IPS-NIHi7 (cell line): Measurements from ENCODE around the gene AQP12B.

Source experiments
- DNase-seq: peaks from one replicate; pipeline ENCODE4 v3.0.0; 2012; ENCODE audit warnings: mixed read lengths; ENCODE audit errors: extremely low spot score

The AQP12B gene

DNA sequence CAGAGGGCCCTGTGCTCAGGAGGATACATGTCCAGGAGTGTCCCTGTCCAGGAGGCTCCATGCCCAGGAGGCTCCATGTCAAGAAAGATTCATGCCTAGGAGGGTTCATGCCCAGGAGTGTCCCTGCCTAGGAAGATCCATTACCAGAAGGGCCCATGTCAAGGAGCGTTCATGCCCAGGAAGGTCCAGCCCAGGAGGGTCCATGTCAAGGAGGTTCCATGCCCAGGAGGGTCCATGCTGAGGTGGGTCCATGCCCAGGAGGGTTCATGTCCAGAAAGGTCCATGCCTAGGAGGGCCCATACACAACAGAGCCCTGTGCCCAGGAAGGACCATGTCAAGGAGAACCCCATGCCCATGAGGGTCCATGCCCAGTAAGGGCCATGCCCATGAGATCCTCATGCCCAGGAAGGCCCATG, 50.4 kb downstream of the AQP12B start:
- no peak for DNase-seq

DNA sequence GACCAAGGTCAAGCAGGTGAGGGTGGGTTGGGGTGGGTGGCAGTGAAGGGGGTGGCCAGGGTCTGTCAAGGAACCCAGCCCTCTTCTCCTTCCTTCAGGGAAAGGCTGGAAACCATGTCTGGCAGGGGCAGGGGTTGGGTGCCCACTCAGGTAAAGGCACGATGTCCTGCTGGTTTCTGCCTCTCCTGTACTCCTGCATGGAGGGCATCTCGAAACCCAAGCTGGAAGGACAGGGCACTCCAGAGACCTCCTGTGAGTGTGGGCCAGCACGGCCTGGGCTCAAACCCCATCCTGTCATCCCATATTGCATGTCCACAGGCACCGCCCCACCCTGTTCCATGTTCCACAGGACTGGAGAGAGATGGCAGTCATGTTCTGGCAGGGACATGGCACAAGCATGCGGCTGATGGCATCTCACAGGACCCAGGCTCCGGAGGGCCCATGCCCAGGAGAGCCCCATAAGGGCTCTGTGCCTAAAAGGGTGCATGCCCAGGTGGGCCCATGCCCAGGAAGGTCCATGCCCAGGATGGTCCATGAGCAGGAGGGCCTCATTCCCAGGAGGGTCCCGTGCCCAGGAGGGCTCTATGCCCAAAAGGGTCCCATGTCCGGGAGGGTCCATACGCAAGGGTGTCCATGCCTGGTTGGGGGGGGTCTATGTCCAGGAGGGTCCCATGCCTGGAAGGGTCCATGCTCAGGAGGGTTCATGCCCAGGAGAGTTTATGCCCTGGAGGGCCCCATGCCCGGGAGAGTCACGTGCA, 51.0 kb downstream of the AQP12B start:
- DNase-seq = no peak

DNA sequence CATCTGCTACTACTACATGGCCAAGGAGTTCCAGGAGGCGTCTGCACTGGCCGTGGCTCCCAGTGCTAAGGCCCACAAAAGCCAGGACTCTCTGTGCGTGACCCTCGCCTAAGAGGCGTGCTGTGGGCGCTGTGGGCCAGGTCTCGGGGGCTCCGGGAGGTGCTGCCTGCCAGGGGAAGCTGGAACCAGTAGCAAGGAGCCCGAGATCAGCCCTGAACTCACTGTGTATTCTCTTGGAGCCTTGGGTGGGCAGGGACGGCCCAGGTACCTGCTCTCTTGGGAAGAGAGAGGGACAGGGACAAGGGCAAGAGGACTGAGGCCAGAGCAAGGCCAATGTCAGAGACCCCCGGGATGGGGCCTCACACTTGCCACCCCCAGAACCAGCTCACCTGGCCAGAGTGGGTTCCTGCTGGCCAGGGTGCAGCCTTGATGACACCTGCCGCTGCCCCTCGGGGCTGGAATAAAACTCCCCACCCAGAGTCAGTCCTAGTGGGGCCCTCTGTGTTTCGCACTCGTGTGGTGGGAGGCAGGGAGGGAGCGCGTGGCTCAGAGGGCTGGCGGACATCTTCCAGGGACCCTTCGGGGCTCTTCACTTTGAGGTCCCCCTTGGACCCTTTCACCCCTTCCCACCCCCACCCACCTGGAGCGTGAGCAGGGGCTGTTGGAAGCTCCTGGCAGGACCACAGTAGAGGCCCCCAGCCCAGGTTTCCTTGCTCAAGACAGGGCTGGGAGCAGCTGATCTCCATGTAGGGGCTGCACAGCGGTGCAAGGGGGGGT, 51.7 kb downstream of the AQP12B start:
- no peak for DNase-seq

DNA sequence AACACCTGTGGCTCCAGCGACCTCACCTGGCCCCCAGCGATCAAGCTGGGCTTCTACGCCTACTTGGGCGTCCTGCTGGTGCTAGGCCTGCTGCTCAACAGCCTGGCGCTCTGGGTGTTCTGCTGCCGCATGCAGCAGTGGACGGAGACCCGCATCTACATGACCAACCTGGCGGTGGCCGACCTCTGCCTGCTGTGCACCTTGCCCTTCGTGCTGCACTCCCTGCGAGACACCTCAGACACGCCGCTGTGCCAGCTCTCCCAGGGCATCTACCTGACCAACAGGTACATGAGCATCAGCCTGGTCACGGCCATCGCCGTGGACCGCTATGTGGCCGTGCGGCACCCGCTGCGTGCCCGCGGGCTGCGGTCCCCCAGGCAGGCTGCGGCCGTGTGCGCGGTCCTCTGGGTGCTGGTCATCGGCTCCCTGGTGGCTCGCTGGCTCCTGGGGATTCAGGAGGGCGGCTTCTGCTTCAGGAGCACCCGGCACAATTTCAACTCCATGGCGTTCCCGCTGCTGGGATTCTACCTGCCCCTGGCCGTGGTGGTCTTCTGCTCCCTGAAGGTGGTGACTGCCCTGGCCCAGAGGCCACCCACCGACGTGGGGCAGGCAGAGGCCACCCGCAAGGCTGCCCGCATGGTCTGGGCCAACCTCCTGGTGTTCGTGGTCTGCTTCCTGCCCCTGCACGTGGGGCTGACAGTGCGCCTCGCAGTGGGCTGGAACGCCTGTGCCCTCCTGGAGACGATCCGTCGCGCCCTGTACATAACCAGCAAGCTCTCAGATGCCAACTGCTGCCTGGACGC, 52.5 kb downstream of the AQP12B start:
- DNase-seq = no peak

DNA sequence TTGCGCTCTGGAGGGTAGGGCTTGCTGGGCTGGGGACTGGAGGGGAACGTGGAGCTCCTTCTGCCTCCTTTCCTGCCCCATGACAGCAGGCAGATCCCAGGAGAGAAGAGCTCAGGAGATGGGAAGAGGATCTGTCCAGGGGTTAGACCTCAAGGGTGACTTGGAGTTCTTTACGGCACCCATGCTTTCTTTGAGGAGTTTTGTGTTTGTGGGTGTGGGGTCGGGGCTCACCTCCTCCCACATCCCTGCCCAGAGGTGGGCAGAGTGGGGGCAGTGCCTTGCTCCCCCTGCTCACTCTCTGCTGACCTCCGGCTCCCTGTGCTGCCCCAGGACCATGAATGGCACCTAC, 53.1 kb downstream of the AQP12B start:
- DNase-seq = no peak

DNA sequence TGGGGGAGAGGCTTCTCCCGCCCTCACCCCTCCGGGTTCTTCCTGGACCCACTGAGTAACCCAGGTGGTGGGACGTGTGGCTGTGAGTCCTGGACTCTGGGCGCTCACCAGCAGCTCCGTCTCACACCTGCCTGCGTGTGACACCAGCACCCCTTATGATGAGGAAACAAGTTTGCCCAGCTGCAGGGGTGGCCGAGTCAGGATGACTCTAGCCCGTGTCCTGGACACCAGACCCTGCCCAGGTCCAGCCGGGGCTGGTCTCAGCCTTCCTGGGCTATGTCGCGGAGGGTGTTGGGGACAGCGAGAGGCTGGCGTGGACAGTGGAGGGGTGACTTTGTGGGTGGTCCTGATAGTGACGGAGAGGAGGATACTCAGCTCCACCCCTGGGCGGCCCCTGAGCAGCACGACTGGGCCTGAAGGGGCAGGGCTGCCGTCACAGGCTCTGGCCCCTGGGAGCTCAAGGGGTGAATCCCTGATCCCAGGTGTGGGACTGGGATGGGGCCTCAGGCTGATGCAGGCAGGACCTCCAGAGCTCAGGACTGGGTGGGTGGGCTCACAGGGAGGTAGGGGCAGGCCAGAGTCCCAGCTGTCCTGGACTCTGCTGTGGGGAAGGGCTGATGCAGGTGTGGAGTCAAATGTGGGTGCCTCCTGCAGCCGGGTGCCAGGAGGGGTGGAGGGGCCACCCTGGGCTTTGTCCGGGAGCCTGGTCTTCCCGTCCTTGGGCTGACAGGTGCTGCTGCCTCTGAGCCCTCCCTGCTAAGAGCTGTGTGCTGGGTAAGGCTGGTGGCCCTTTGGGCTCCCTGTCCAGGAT, 53.7 kb downstream of the AQP12B start:
- DNase-seq = no peak

DNA sequence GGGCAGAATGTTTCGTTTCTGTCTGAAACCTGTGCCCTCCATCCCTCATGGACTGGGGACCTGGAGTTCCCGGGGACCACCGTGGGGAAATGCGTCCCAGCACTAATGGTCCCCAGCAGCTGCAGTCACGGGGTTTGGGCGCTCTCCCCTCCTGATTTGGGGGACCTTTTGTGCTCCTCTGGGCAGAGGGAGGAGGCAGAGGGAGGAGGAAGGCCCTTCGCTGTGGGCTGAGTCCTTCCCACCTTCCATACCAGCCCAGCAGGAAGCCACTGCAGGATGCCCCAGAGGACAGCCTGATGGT, 54.2 kb downstream of the AQP12B start:
- no peak for DNase-seq

DNA sequence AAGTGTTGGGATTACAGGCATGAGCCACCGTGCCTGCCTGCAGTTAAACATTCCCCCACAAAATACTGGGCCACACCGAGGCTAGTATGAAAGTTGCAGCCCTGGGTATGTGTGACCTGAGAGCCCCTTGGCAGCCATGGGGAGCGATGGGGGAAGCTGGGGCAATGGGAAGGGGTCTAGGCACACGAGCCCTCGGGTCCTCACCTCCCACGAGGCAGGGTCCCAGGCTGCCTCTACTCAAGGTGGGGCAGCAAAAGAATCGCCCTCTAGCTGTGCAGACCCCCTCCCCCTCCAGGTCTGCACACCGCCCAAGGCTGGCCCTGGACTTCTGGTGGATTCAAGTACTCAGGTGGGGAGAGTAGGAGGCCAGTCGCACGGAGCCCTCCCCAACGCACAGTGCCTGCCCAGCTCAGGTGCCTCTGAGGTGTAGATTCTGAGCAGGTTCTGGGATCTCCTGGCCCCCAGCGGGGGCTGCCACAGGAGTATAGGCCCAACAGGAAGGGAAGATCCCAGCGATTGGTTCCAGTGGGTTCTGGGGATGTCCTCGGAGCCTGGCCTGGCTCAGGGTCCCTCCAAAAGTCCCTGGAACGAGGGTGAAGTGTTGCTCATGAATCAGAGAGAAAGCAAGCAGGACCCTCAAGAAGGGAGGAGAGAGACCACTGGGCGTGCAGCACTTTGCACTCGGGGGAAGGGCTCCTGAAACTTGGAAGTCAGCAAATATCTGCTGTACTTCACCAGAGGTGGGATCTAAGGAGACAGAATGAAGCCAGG, 54.8 kb downstream of the AQP12B start:
- no peak for DNase-seq

DNA sequence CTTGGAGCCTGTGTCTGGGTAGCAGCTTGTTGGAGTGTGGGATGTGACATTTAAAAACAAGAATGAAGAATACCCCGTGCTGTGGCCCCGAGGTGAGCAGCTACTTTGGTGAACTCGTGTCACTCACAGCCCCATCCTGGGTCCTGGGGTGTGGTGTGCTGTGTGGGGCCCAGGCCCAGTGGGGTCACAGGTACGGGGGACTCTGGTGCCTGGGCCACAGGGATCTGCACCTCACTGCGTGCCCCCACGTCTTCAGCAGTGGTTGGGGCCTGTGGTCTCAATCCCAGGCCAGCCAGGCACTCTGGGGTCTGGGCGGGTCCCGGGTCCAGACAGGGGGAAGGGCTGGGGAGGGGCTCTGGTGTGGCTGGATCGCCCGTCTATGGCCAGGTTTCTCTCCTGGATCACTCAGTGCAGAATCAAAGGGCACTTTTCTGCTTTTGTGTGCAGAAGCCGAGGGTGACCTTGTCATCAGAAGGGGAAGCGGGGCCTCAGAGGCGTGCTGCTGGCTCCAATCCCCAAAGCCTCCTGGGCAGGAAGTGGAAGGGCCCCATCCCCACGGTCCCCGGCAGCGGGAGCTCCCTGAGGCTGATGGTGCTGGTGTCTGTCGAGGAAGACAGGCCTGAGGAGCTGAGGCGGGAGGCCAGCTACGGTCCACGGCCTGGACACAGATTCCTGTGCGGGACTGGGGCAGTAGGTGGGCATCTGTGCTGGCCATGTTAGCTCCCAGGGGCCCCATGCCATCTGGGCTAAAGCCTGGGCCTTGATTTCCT, 56.0 kb downstream of the AQP12B start:
- no peak for DNase-seq
